SK-N-SH (cell line): ENCODE results near the gene PIEZO2. TPM values are rescaled to one million over a fixed set of nuclear protein-coding genes. Genes with fewer than 3 reads are reported as not detected.

Source experiments
- CTCF ChIA-PET: fragments of 300-600, 350-600 bp; formaldehyde crosslinking; extraction: SDS; loops from one replicate; lab custom pipeline; 2021; lab: Yijun Ruan, JAX
- POLR2A ChIA-PET: fragments of 350-600 bp; sonication (Branson Sonifier 250); formaldehyde crosslinking; extraction: SDS; loops from one replicate; lab custom pipeline; 2020; ENCODE audit warnings: antibody characterized with exemption, inconsistent platforms; lab: Yijun Ruan, JAX
- DNase-seq: peaks from one replicate; pipeline ENCODE4 v3.0.0; 2012
- H2AFZ ChIP-seq: fragments of 200-600 bp; sonication (generic); 2 replicates; pipeline ENCODE4 v1.8.1; 2016; ENCODE audit warnings: antibody characterized with exemption, mild to moderate bottlenecking, low read depth
- H3F3A ChIP-seq: fragments of 200-600 bp; sonication (generic); replicated peaks from 2 replicates; pipeline ENCODE3; 2016; ENCODE audit warnings: antibody characterized with exemption, mild to moderate bottlenecking; ENCODE audit not compliant: insufficient read depth
- H3K27ac ChIP-seq, 2 experiments: fragments of 200-500 bp in 1 of 2; fragments of 200-600 bp in 1 of 2; sonication (Bioruptor generic) in 1 of 2; sonication (generic), shearing (Covaris generic) in 1 of 2; 2 replicates each; pipeline versions ENCODE4 v1.5.1 to v1.6.1; 2014 to 2016; ENCODE audit warnings: low read depth in 2 of 2, inconsistent platforms in 1 of 2, low read length in 1 of 2, mild to moderate bottlenecking in 1 of 2, mixed read lengths in 1 of 2
- H3K27me3 ChIP-seq: fragments of 200-600 bp; sonication (generic), shearing (Covaris generic); 2 replicates; pipeline ENCODE4 v1.6.1; 2016; ENCODE audit warnings: mixed run types; ENCODE audit not compliant: insufficient read depth
- H3K36me3 ChIP-seq, 2 experiments: fragments of 200-500 bp in 1 of 2; fragments of 200-600 bp in 1 of 2; sonication (Bioruptor generic) in 1 of 2; sonication (generic) in 1 of 2; replicated peaks in 1 of 2; 2 replicates each; pipeline versions ENCODE3 to v1.5.1; 2014 to 2016; ENCODE audit warnings: low read length in 1 of 2, mild to moderate bottlenecking in 1 of 2; ENCODE audit not compliant: insufficient read depth in 2 of 2, control insufficient read depth in 1 of 2
- H3K4me1 ChIP-seq, 2 experiments: fragments of 200-500 bp in 1 of 2; fragments of 200-600 bp in 1 of 2; sonication (Bioruptor generic) in 1 of 2; sonication (generic), shearing (Covaris generic) in 1 of 2; 2 replicates each; pipeline versions ENCODE4 v1.5.1 to v1.6.1; 2014 to 2016; ENCODE audit warnings: low read depth in 1 of 2, low read length in 1 of 2, mixed run types in 1 of 2; ENCODE audit not compliant: insufficient read depth in 2 of 2, control insufficient read depth in 1 of 2
- H3K4me2 ChIP-seq: fragments of 200-600 bp; sonication (generic), shearing (Covaris generic); 2 replicates; pipeline ENCODE4 v1.6.1; 2017; ENCODE audit warnings: mixed run types
- H3K4me3 ChIP-seq, 2 experiments: fragments of 200-500 bp in 1 of 2; fragments of 200-600 bp in 1 of 2; sonication (Bioruptor generic) in 1 of 2; sonication (generic), shearing (Covaris generic) in 1 of 2; 2 replicates each; pipeline versions ENCODE4 v1.5.1 to v1.8.1; 2014 to 2016; ENCODE audit warnings: low read depth in 2 of 2, inconsistent platforms in 1 of 2, low read length in 1 of 2, mild to moderate bottlenecking in 1 of 2, mixed read lengths in 1 of 2, moderate library complexity in 1 of 2
- H3K79me2 ChIP-seq: fragments of 200-600 bp; sonication (generic); 2 replicates; pipeline ENCODE4 v1.8.1; 2017; ENCODE audit warnings: mild to moderate bottlenecking; ENCODE audit not compliant: insufficient read depth
- H3K9ac ChIP-seq: fragments of 200-600 bp; sonication (generic); 2 replicates; pipeline ENCODE4 v1.6.1; 2017; ENCODE audit warnings: mixed run types
- H3K9me2 ChIP-seq: fragments of 200-600 bp; sonication (generic); 2 replicates; pipeline ENCODE4 v1.6.1; 2017; ENCODE audit warnings: mixed run types
- H3K9me3 ChIP-seq: fragments of 200-600 bp; sonication (generic); 2 replicates; pipeline ENCODE4 v1.6.1; 2017; ENCODE audit warnings: mixed run types, mild to moderate bottlenecking, moderate library complexity
- H4K20me1 ChIP-seq: fragments of 200-600 bp; sonication (generic); 2 replicates; pipeline ENCODE4 v1.6.1; 2017; ENCODE audit warnings: mild to moderate bottlenecking, mixed run types; ENCODE audit not compliant: insufficient read depth
- CHD2 ChIP-seq: fragments of 150-350 bp; IDR thresholded peaks from 2 replicates; pipeline ENCODE4 v1.6.1; 2018; ENCODE audit warnings: low read length; ENCODE audit not compliant: partially characterized antibody
- EP300 ChIP-seq, 2 experiments: IDR thresholded peaks; 2 replicates each; pipeline versions ENCODE4 v1.4.0 to v1.6.1; 2012; ENCODE audit warnings: borderline replicate concordance in 1 of 2, low read depth in 1 of 2, low read length in 1 of 2
- FOSL2 ChIP-seq: IDR thresholded peaks from 2 replicates; pipeline ENCODE4 v1.4.0; 2012; ENCODE audit warnings: low read depth, mild to moderate bottlenecking, moderate library complexity, borderline replicate concordance
- FOXJ3 ChIP-seq: sonication (generic); formaldehyde crosslinking; IDR thresholded peaks from 2 replicates; pipeline ENCODE4 v1.5.1; 2020; ENCODE audit warnings: mild to moderate bottlenecking, missing genetic modification reagents
- FOXM1 ChIP-seq: IDR thresholded peaks from 2 replicates; pipeline ENCODE4 v1.4.0; 2012; ENCODE audit warnings: low read depth, mild to moderate bottlenecking
- GATA2 ChIP-seq: sonication (generic); formaldehyde crosslinking; IDR thresholded peaks from 2 replicates; pipeline ENCODE4 v1.5.0; 2020; ENCODE audit warnings: mild to moderate bottlenecking, missing genetic modification reagents
- MXI1 ChIP-seq: IDR thresholded peaks from 2 replicates; pipeline ENCODE4 v1.6.1; 2012; ENCODE audit warnings: mild to moderate bottlenecking, low read depth, low read length, improper control_type of control experiment
- PBX3 ChIP-seq: IDR thresholded peaks from 2 replicates; pipeline ENCODE4; 2012
- RAD21 ChIP-seq: IDR thresholded peaks from 2 replicates; pipeline ENCODE4 v1.6.1; 2012; ENCODE audit warnings: mild to moderate bottlenecking, low read length
- RFX5 ChIP-seq: IDR thresholded peaks from 2 replicates; pipeline ENCODE4 v1.6.1; 2012; ENCODE audit warnings: mild to moderate bottlenecking, improper control_type of control experiment, low read length
- RXRA ChIP-seq: IDR thresholded peaks from 2 replicates; pipeline ENCODE4 v1.4.0; 2012; ENCODE audit warnings: low read depth, mild to moderate bottlenecking, borderline replicate concordance
- SIN3A ChIP-seq: IDR thresholded peaks from 2 replicates; pipeline ENCODE4 v1.6.1; 2012; ENCODE audit warnings: low read depth, mild to moderate bottlenecking, low read length, moderate library complexity, borderline replicate concordance
- SMC3 ChIP-seq: IDR thresholded peaks from 2 replicates; pipeline ENCODE4 v1.6.1; 2012; ENCODE audit warnings: low read depth, low read length, improper control_type of control experiment
- TCF12 ChIP-seq: IDR thresholded peaks from 2 replicates; pipeline ENCODE4 v1.4.0; 2012
- TEAD4 ChIP-seq: IDR thresholded peaks from 2 replicates; pipeline ENCODE4 v1.4.0; 2012; ENCODE audit warnings: mild to moderate bottlenecking, borderline replicate concordance; ENCODE audit not compliant: insufficient read depth
- YY1 ChIP-seq: IDR thresholded peaks from 2 replicates; pipeline ENCODE4 v1.4.0; 2012; ENCODE audit warnings: low read depth, mild to moderate bottlenecking
- WGBS: methylation state at CpG from one replicate; pipeline ENCODE4 v1.1.6; 2017; ENCODE audit warnings: low lambda C conversion rate; 5-methylcytosine and 5-hydroxymethylcytosine counted together
- polyA plus RNA-seq, 3 experiments: library from polyadenylated mRNA; depleted of rRNA; stranded (reverse); fragments of >200 nt; gene quantifications; 2 replicates each; pipeline ENCODE4 v1.2.3, GENCODE V29; 2012
- TF ChIP-seq, protein P1 (sequence below): IDR thresholded peaks from 2 replicates; pipeline ENCODE4 v1.4.0; 2012; ENCODE audit warnings: low read depth
- TF ChIP-seq, protein P2 (sequence below): IDR thresholded peaks from 2 replicates; pipeline ENCODE4 v1.4.0; 2012; ENCODE audit warnings: low read depth, borderline replicate concordance
- TF ChIP-seq, protein P3 (sequence below): fragments of 200-600 bp; sonication (generic); IDR thresholded peaks from 2 replicates; pipeline ENCODE4 v1.6.1; 2017; ENCODE audit warnings: antibody characterized with exemption, mild to moderate bottlenecking, moderate library complexity

The PIEZO2 gene
- polyA plus RNA-seq, 1 of the 3 experiments (the other 2 are of a cell fraction) = not detected

- H3K27me3 ChIP-seq = peaks cover 7% of the 10 kb centered on the region; the same call in 1 of the 2 replicates
- CTCF ChIA-PET = no interaction called here
- H3K4me2 ChIP-seq = no peak overlapping the region
- H3K4me3 ChIP-seq = no peak overlapping the region
- no peaks in the 10 kb centered on the region for H3F3A ChIP-seq
- H2AFZ ChIP-seq = no peak overlapping the region
- TF ChIP-seq, protein P1, sequence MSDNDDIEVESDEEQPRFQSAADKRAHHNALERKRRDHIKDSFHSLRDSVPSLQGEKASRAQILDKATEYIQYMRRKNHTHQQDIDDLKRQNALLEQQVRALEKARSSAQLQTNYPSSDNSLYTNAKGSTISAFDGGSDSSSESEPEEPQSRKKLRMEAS = no peak
- H3K27ac ChIP-seq = no peak overlapping the region
- H3K9me3 ChIP-seq = no peaks in the 10 kb centered on the region
- H3K9me2 ChIP-seq = no peaks in the 10 kb centered on the region
- 19% methylated on average over 5 of the region's 5 CpGs for WGBS
- no peak overlapping the region for H3K9ac ChIP-seq
- H3K36me3 ChIP-seq = no peaks in the 10 kb centered on the region
- DNase-seq = no peak
- no peaks in the 10 kb centered on the region for H3K4me1 ChIP-seq
- POLR2A ChIA-PET = no interaction called here
- H4K20me1 ChIP-seq = no peaks in the 10 kb centered on the region
- no peaks in the 10 kb centered on the region for H3K79me2 ChIP-seq
Measured at GRCh38 chr18:11077548-11078187, 71.7 kb downstream of the PIEZO2 start.

- Histone ChIP-seq H3F3A (no peaks in the 10 kb centered on the region), H3K27ac (no peak overlapping the region), H3K4me2 (no peak overlapping the region), H3K4me3 (no peak overlapping the region), H3K36me3 (no peaks in the 10 kb centered on the region), H2AFZ (no peak overlapping the region), H3K9me2 (no peaks in the 10 kb centered on the region), H4K20me1 (no peaks in the 10 kb centered on the region), H3K79me2 (no peaks in the 10 kb centered on the region), H3K9me3 (no peaks in the 10 kb centered on the region), H3K9ac (no peak overlapping the region), H3K27me3 (peaks cover 6% of the 10 kb centered on the region; the same call in 1 of the 2 replicates), H3K4me1 (no peaks in the 10 kb centered on the region)
- DNase-seq = no peak
- WGBS = 8% methylated on average over 5 of the region's 5 CpGs
- TF ChIP-seq, protein P2, sequence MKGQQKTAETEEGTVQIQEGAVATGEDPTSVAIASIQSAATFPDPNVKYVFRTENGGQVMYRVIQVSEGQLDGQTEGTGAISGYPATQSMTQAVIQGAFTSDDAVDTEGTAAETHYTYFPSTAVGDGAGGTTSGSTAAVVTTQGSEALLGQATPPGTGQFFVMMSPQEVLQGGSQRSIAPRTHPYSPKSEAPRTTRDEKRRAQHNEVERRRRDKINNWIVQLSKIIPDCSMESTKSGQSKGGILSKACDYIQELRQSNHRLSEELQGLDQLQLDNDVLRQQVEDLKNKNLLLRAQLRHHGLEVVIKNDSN = no peak
- no peak for TF ChIP-seq FOSL2
- no peak for TF ChIP-seq CHD2
- TF ChIP-seq YY1 = no peak
- TF ChIP-seq TEAD4 = no peak
- ChIA-PET POLR2A (no interaction called here), CTCF (interaction anchor here (1.4 kb wide), 1 partner anchor 22 kb away, joined by 3 read pairs; no protein-coding TSS in a partner anchor)
Measured at GRCh38 chr18:11074889-11075288, 74.5 kb downstream of the PIEZO2 start.

DNA sequence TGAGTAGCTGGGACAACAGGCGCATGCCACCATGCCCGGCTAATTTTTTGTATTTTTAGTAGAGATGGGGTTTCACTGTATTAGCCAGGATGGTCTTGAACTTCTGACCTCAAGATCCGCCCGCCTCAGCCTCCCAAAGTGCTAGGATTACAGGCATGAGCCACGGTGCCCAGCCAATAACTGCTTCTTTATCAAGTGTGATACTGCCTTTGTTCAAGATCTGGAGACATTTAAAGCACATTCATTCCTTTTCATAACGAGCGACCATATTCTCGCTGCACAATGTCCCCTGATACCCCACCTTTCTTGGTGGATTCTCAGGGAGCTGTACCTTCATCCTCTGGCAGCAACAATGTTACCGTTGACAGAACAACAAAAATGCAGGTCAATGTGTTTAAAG is 75.4 kb downstream of the PIEZO2 start:
- ChIA-PET POLR2A (no interaction called here), CTCF (interaction anchor here (1.4 kb wide), 1 partner anchor 21 kb away, joined by 3 read pairs; no protein-coding TSS in a partner anchor)
- Histone ChIP-seq H2AFZ (no peak overlapping the region), H3K9me2 (no peaks in the 10 kb centered on the region), H3K9ac (no peak overlapping the region), H3K9me3 (no peaks in the 10 kb centered on the region), H3K36me3 (no peaks in the 10 kb centered on the region), H3F3A (no peaks in the 10 kb centered on the region), H3K4me3 (no peak overlapping the region), H3K4me1 (no peaks in the 10 kb centered on the region), H4K20me1 (no peaks in the 10 kb centered on the region), H3K27ac (no peak overlapping the region), H3K4me2 (no peak overlapping the region), H3K27me3 (peaks cover 6% of the 10 kb centered on the region; the same call in 1 of the 2 replicates), H3K79me2 (no peaks in the 10 kb centered on the region)
- WGBS = 9% methylated on average over 9 of the region's 9 CpGs
- no peak for DNase-seq
- TF ChIP-seq RAD21 (no peak), TCF12 (no peak), RFX5 (no peak), GATA2 (CRISPR knock-in tag) (no peak), YY1 (no peak), FOSL2 (no peak), TEAD4 (no peak), FOXJ3 (CRISPR knock-in tag) (no peak), RXRA (no peak), FOXM1 (no peak), SMC3 (no peak), MXI1 (no peak), EP300 (IDR thresholded peaks at IDR 0.05; ENCODE audit: borderline replicate concordance in 1 of 2, low read depth in 1 of 2, low read length in 1 of 2) (no peak), SIN3A (no peak), PBX3 (no peak)
- TF ChIP-seq, protein P3, sequence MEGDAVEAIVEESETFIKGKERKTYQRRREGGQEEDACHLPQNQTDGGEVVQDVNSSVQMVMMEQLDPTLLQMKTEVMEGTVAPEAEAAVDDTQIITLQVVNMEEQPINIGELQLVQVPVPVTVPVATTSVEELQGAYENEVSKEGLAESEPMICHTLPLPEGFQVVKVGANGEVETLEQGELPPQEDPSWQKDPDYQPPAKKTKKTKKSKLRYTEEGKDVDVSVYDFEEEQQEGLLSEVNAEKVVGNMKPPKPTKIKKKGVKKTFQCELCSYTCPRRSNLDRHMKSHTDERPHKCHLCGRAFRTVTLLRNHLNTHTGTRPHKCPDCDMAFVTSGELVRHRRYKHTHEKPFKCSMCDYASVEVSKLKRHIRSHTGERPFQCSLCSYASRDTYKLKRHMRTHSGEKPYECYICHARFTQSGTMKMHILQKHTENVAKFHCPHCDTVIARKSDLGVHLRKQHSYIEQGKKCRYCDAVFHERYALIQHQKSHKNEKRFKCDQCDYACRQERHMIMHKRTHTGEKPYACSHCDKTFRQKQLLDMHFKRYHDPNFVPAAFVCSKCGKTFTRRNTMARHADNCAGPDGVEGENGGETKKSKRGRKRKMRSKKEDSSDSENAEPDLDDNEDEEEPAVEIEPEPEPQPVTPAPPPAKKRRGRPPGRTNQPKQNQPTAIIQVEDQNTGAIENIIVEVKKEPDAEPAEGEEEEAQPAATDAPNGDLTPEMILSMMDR = no peak
